HepG2 (cell line): Measurements from ENCODE around the gene SMAD7. TPM values are rescaled to one million over a fixed set of nuclear protein-coding genes. Genes with fewer than 3 reads are reported as not detected.
A peak's percentile ranks its signal among the peaks of the same experiment; 100 is the strongest.

ENCODE experiments used
- CREB1 ChIP-seq, 2 experiments: fragments of 450-650 bp in 1 of 2; IDR thresholded peaks; 2 replicates each; pipeline ENCODE4 v1.6.1; 2016 to 2017; ENCODE audit warnings: control low read depth in 1 of 2, mild to moderate bottlenecking in 1 of 2, missing compliant biosample characterization in 1 of 2, missing genetic modification characterization in 1 of 2
- DNMT3B ChIP-seq: conservative IDR thresholded peaks from 2 replicates; pipeline ENCODE4 v1.6.1; 2016; ENCODE audit warnings: missing biosample characterization, control low read depth
- FLYWCH1 ChIP-seq: sonication (generic); formaldehyde crosslinking; IDR thresholded peaks from 2 replicates; pipeline ENCODE4 v1.8.1; 2023; ENCODE audit warnings: mild to moderate bottlenecking, missing genetic modification reagents
- FOSL1 ChIP-seq: sonication (generic); formaldehyde crosslinking; IDR thresholded peaks from 2 replicates; pipeline ENCODE4 v1.9.0; 2021; ENCODE audit warnings: missing genetic modification reagents, borderline replicate concordance
- FOXM1 ChIP-seq: sonication (generic); formaldehyde crosslinking; IDR thresholded peaks from 2 replicates; pipeline ENCODE4 v1.5.0; 2020; ENCODE audit warnings: missing genetic modification reagents
- GABPA ChIP-seq, 2 experiments: IDR thresholded peaks; 2 replicates each; pipeline ENCODE4 v1.6.1; 2011 to 2016; ENCODE audit warnings: low read depth in 2 of 2, low read length in 1 of 2, missing biosample characterization in 1 of 2, missing genetic modification characterization in 1 of 2
- GTF3A ChIP-seq: sonication (generic); formaldehyde crosslinking; conservative IDR thresholded peaks from 2 replicates; pipeline ENCODE4 v1.4.0; 2020; ENCODE audit warnings: mild to moderate bottlenecking, missing genetic modification reagents
- HOXA7 ChIP-seq: sonication (generic); formaldehyde crosslinking; IDR thresholded peaks from 2 replicates; pipeline ENCODE4 v1.8.1; 2022; ENCODE audit warnings: mild to moderate bottlenecking, missing genetic modification reagents, moderate library complexity
- JUN ChIP-seq: sonication (generic); formaldehyde crosslinking; IDR thresholded peaks from 2 replicates; pipeline ENCODE4 v1.4.0; 2020; ENCODE audit warnings: mild to moderate bottlenecking, missing genetic modification reagents
- KDM5B ChIP-seq: sonication (generic); formaldehyde crosslinking; IDR thresholded peaks from 2 replicates; pipeline ENCODE4 v1.4.0; 2020; ENCODE audit warnings: missing genetic modification reagents, mild to moderate bottlenecking, borderline replicate concordance
- KDM6A ChIP-seq: IDR thresholded peaks from 2 replicates; pipeline ENCODE4 v1.6.1; 2016; ENCODE audit warnings: low read depth
- MED8 ChIP-seq: sonication (generic); formaldehyde crosslinking; IDR thresholded peaks from 2 replicates; pipeline ENCODE4 v1.8.1; 2023; ENCODE audit warnings: mild to moderate bottlenecking, missing genetic modification reagents; ENCODE audit not compliant: insufficient replicate concordance
- MTF1 ChIP-seq: sonication (generic); formaldehyde crosslinking; IDR thresholded peaks from 2 replicates; pipeline ENCODE4 v1.5.0; 2020; ENCODE audit warnings: missing genetic modification reagents
- NONO ChIP-seq, 2 experiments: fragments of 450-650 bp in 1 of 2; sonication (generic) in 1 of 2; formaldehyde crosslinking in 1 of 2; IDR thresholded peaks in 1 of 2; conservative IDR thresholded peaks in 1 of 2; 2 replicates each; pipeline versions ENCODE4 v1.6.1 to v1.8.0; 2017 to 2022; ENCODE audit warnings: mild to moderate bottlenecking in 1 of 2, missing genetic modification reagents in 1 of 2, moderate library complexity in 1 of 2
- NR2F1 ChIP-seq, 2 experiments: fragments of 450-650 bp in 1 of 2; formaldehyde crosslinking in 1 of 2; IDR thresholded peaks; 2 replicates each; pipeline versions ENCODE4 v1.5.0 to v1.6.1; 2016 to 2020; ENCODE audit warnings: mild to moderate bottlenecking in 1 of 2, missing compliant biosample characterization in 1 of 2, missing genetic modification reagents in 1 of 2, moderate library complexity in 1 of 2
- RAD51 ChIP-seq: fragments of 450-650 bp; IDR thresholded peaks from 2 replicates; pipeline ENCODE4 v1.6.1; 2016; ENCODE audit warnings: borderline replicate concordance
- SIX1 ChIP-seq: sonication (generic); formaldehyde crosslinking; IDR thresholded peaks from 2 replicates; pipeline ENCODE4 v1.4.0; 2020; ENCODE audit warnings: missing genetic modification reagents, borderline replicate concordance
- SMC3 ChIP-seq: IDR thresholded peaks from 2 replicates; pipeline ENCODE4 v1.6.1; 2011; ENCODE audit warnings: low read length, improper control_type of control experiment
- SNRNP70 ChIP-seq: fragments of 200-400 bp; formaldehyde crosslinking; IDR thresholded peaks from 2 replicates; pipeline ENCODE4 v1.6.1; 2017; ENCODE audit warnings: mild to moderate bottlenecking, low read depth, low read length, moderate library complexity
- SP1 ChIP-seq, 2 experiments: fragments of 450-650 bp in 1 of 2; sonication (generic) in 1 of 2; formaldehyde crosslinking in 1 of 2; IDR thresholded peaks; 2 replicates each; pipeline versions ENCODE4 v1.4.0 to v1.6.1; 2016 to 2020; ENCODE audit warnings: missing genetic modification reagents in 1 of 2
- SPEN ChIP-seq: sonication (generic); formaldehyde crosslinking; IDR thresholded peaks from 2 replicates; pipeline ENCODE4 v1.5.1; 2020; ENCODE audit warnings: low read depth, mild to moderate bottlenecking, missing genetic modification reagents
- SSRP1 ChIP-seq: IDR thresholded peaks from 2 replicates; pipeline ENCODE4 v1.6.1; 2016; ENCODE audit warnings: control low read depth
- TP53 ChIP-seq: sonication (generic); formaldehyde crosslinking; conservative IDR thresholded peaks from 2 replicates; pipeline ENCODE4 v1.4.0; 2020; ENCODE audit warnings: missing genetic modification reagents
- ZNF333 ChIP-seq: sonication (generic); formaldehyde crosslinking; IDR thresholded peaks from 2 replicates; pipeline ENCODE4 v1.4.0; 2020; ENCODE audit warnings: mild to moderate bottlenecking, missing genetic modification reagents, borderline replicate concordance
- ZNF414 ChIP-seq: sonication (generic); formaldehyde crosslinking; IDR thresholded peaks from 2 replicates; pipeline ENCODE4 v1.5.0; 2020; ENCODE audit warnings: missing genetic modification reagents
- ZNF501 ChIP-seq: sonication (generic); formaldehyde crosslinking; IDR thresholded peaks from 2 replicates; pipeline ENCODE4 v1.5.1; 2020; ENCODE audit warnings: mild to moderate bottlenecking, moderate library complexity, missing genetic modification reagents
- ZNF556 ChIP-seq: sonication (generic); formaldehyde crosslinking; IDR thresholded peaks from 2 replicates; pipeline ENCODE4 v1.4.0; 2020; ENCODE audit warnings: mild to moderate bottlenecking, missing genetic modification reagents, borderline replicate concordance
- ZNF607 ChIP-seq: sonication (generic); formaldehyde crosslinking; IDR thresholded peaks from 2 replicates; pipeline ENCODE4 v1.5.1; 2020; ENCODE audit warnings: missing genetic modification reagents, mild to moderate bottlenecking, borderline replicate concordance
- ZNF790 ChIP-seq: sonication (generic); formaldehyde crosslinking; IDR thresholded peaks from 2 replicates; pipeline ENCODE4 v1.8.0; 2022; ENCODE audit warnings: missing genetic modification reagents, mild to moderate bottlenecking, borderline replicate concordance
- ZNF883 ChIP-seq: sonication (generic); formaldehyde crosslinking; IDR thresholded peaks from 2 replicates; pipeline ENCODE4 v1.5.1; 2020; ENCODE audit warnings: mild to moderate bottlenecking, missing genetic modification reagents; ENCODE audit errors: not compliant biosample characterization
- polyA plus RNA-seq, 8 experiments: library from polyadenylated mRNA; depleted of rRNA in 3 of 8; stranded (reverse) in 7 of 8; unstranded in 1 of 8; fragments of >200 nt; fragmentation: Illumina TruSeq in 4 of 8; extraction: Trizol in 4 of 8; gene quantifications; 2 replicates each; pipeline versions ENCODE4 v1.2.1 to v1.2.3, GENCODE V29; 2011 to 2016; ENCODE audit warnings: low read depth in 4 of 8, missing spikeins in 1 of 8, mixed read lengths in 1 of 8; ENCODE audit not compliant: insufficient read depth in 1 of 8
- total RNA-seq, 5 experiments: library from RNA; depleted of rRNA; stranded (reverse); fragments of >200 nt; fragmentation: Illumina TruSeq; extraction: Trizol; gene quantifications; 2 replicates each; pipeline ENCODE4 v1.2.3, GENCODE V29; 2016; ENCODE audit warnings: low read depth in 1 of 5
- TF ChIP-seq, protein P1 (sequence below): sonication (generic); formaldehyde crosslinking; conservative IDR thresholded peaks from 2 replicates; pipeline ENCODE4 v1.4.0; 2020; ENCODE audit warnings: missing genetic modification reagents

SMAD7 gene
- total and polyA plus RNA-seq, 2 of the 13 experiments (the other 11 are each of a cell fraction or from before 2014, with no cell fraction given) = 17.4 to 24.7 TPM

DNA sequence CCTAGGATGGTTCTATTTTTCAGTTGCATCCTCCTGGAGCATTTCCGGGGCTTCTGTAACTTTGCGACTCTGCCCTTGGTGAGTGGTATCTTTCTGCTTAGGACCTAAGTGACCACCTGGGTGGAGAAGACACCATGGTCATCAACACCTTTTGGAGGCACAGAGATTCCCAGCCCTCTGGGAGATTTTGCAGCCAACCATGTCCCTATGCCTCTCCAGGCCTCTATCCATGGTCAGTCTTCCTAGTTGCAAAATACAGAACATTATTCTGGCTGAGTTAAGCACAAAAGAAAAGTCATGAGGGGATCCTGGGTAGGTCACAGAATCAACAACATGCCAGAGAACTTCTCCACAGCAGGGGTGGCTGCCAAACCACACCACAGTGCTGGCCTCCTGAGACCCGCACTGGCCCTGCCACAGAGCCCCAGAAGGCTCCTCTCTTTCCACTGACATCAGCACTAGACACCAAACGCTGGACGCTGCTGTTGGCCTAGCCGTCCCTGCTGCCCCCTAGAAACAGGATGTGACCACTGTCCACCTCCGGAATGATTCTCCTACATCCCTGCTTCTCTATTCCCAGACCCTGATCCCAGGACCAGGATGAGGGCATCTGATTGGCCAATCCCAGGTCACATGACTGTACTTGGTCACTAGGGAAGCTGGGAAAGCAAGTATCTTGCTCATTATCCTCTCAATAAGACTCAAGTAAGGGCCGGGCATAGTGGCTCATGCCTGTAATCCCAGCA is 47.7 kb downstream of the SMAD7 start (continued):
- TF ChIP-seq FOXM1 (CRISPR knock-in tag) (no peak), ZNF501 (CRISPR knock-in tag) (no peak), FLYWCH1 (CRISPR knock-in tag) (no peak), KDM6A (CRISPR knock-in tag) (no peak), SMC3 (no peak), SPEN (CRISPR knock-in tag) (no peak), JUN (CRISPR knock-in tag) (no peak), MTF1 (CRISPR knock-in tag) (no peak), ZNF333 (CRISPR knock-in tag) (no peak), RAD51 (peak; percentile 63; the same call in 1 of the 2 replicates), SP1 (IDR thresholded peaks at IDR 0.05) (no peak), SP1 (CRISPR knock-in tag; IDR thresholded peaks at IDR 0.05) (no peak), ZNF414 (CRISPR knock-in tag) (no peak), KDM5B (CRISPR knock-in tag) (no peak), NONO (IDR thresholded peaks at IDR 0.05) (no peak), NONO (CRISPR knock-in tag; conservative IDR thresholded peaks at IDR 0.05) (no peak), ZNF556 (CRISPR knock-in tag) (no peak), DNMT3B (CRISPR knock-in tag) (no peak), HOXA7 (CRISPR knock-in tag) (no peak), SNRNP70 (no peak), SIX1 (no peak), ZNF607 (CRISPR knock-in tag) (no peak), CREB1 (IDR thresholded peaks at IDR 0.05) (no peak), CREB1 (CRISPR knock-in tag; IDR thresholded peaks at IDR 0.05) (no peak), FOSL1 (CRISPR knock-in tag) (no peak), TP53 (no peak), MED8 (CRISPR knock-in tag) (no peak), GABPA (IDR thresholded peaks at IDR 0.05; ENCODE audit: low read depth, low read length) (no peak), GABPA (CRISPR knock-in tag; IDR thresholded peaks at IDR 0.05; ENCODE audit: low read depth) (0 out of 2 replicates have a peak, but pooled peaks have one; percentile 40), SSRP1 (CRISPR knock-in tag) (no peak), NR2F1 (CRISPR knock-in tag; IDR thresholded peaks at IDR 0.05) (no peak), GTF3A (0 out of 2 replicates have a peak, but pooled peaks have one; percentile 70), ZNF883 (no peak), ZNF790 (no peak)
- TF ChIP-seq, protein P1, sequence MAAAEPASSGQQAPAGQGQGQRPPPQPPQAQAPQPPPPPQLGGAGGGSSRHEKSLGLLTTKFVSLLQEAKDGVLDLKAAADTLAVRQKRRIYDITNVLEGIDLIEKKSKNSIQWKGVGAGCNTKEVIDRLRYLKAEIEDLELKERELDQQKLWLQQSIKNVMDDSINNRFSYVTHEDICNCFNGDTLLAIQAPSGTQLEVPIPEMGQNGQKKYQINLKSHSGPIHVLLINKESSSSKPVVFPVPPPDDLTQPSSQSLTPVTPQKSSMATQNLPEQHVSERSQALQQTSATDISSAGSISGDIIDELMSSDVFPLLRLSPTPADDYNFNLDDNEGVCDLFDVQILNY (CRISPR knock-in tag) = no peak
